Astrocyte (in vitro differentiated cells and primary cell): ENCODE data around the gene GXYLT2.

Experiments
- EZH2 ChIP-seq: IDR thresholded peaks from 2 replicates; pipeline ENCODE4 v1.6.1; 2012; ENCODE audit warnings: mild to moderate bottlenecking, low read length, inconsistent platforms; ENCODE audit not compliant: insufficient read depth
- TF ChIP-seq, protein P1 (sequence below): IDR thresholded peaks from 2 replicates; pipeline ENCODE4 v1.5.1; 2011; ENCODE audit warnings: low read depth, mild to moderate bottlenecking, inconsistent platforms, low read length, moderate library complexity; ENCODE audit not compliant: insufficient read depth

DNA sequence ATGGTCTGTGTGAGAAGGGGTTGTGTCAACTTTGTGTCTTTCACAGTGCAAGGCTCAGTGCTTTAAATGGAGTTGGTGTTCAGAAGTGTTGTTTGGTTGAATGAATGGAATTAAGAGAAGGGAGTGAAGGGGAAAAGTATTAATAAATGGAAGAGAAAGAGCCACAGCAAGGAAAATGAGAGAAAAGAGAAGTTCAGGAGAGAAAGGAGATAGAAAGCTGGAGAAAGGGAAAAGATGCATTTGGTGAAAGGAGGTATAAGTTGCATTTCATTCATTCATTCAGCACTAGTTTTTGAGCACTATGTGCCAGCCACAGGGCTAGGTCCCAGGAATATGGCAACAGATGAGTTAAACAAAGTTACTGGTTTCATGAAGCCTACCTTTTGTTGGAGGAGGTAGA, 74.5 kb downstream of the GXYLT2 start:
- TF ChIP-seq, protein P1, sequence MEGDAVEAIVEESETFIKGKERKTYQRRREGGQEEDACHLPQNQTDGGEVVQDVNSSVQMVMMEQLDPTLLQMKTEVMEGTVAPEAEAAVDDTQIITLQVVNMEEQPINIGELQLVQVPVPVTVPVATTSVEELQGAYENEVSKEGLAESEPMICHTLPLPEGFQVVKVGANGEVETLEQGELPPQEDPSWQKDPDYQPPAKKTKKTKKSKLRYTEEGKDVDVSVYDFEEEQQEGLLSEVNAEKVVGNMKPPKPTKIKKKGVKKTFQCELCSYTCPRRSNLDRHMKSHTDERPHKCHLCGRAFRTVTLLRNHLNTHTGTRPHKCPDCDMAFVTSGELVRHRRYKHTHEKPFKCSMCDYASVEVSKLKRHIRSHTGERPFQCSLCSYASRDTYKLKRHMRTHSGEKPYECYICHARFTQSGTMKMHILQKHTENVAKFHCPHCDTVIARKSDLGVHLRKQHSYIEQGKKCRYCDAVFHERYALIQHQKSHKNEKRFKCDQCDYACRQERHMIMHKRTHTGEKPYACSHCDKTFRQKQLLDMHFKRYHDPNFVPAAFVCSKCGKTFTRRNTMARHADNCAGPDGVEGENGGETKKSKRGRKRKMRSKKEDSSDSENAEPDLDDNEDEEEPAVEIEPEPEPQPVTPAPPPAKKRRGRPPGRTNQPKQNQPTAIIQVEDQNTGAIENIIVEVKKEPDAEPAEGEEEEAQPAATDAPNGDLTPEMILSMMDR: no peak
- no peak for TF ChIP-seq EZH2
